SK-N-DZ (cell line): Measurements from ENCODE around the gene WDR81.
"Not testable (repeated sequence)": the region's sequence is repeated elsewhere in the genome, so short reads cannot be mapped to it uniquely, and the experiment has no call there.

Source experiments
- DNase-seq: peaks from one replicate; pipeline ENCODE4 v3.0.0-alpha.2; 2015; ENCODE audit warnings: low spot score

Gene WDR81

DNA sequence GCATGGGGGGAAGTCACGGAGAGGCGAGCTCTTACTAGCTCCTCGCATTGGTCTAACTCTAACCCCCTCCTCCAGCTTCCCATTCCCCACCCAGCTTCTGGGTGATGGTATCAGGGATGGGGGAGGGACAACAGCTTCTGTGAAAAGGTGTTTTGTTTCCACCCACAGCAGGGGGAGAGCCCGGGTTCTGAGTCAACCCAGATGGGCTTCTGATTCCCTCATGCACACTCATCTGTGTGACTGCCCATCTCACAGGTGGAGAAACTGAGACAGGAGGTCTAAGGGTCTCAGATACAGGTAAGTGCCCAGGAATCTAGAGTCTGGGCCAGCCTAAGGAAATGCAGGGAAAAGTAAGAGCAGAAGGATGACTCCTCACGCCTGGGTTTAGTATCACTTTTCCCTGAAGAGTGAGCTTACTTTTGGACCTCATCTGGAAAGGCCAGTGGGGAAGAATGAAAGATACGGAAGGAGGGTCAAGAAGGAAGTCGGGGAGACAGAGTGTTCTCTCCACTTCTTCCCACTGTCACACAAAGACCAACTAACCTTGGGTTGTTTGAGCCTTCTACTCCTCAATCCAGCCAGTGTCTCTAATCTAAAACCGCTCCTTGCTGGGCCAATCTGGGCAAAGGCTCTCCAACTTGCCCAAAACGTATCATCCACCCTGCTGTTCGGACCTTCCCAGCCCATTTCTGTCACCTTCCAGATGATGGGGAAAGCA is 11.2 kb upstream of the WDR81 start:
- DNase-seq, result no peak

DNA sequence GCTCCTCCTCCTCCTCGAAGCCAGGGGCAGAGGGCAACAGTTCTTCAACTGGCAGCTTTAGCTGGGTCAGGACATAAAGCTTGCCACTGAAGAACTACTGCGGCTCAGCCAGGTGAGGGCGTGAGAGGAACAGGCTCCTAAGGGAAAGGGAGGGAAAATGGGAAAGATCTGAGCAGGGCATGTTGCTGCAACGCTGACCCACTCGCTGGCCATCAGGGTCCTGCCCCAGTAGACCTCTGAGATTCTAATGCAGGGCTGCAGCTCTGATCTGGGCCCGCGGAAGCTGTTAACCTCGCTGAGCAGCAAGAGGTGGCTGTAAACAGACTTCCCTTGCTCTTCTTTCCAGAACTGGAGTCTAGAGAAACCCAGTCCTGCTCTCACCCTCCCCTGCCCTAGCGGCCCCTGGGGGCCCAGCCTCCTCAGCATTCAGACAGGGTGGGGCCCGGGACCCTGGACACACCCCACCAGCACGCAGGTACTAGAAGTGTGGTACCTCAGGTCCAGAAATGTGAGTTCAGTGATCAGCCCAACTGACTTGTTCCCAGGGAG is 10.6 kb upstream of the WDR81 start:
- peak; percentile 85 for DNase-seq

DNA sequence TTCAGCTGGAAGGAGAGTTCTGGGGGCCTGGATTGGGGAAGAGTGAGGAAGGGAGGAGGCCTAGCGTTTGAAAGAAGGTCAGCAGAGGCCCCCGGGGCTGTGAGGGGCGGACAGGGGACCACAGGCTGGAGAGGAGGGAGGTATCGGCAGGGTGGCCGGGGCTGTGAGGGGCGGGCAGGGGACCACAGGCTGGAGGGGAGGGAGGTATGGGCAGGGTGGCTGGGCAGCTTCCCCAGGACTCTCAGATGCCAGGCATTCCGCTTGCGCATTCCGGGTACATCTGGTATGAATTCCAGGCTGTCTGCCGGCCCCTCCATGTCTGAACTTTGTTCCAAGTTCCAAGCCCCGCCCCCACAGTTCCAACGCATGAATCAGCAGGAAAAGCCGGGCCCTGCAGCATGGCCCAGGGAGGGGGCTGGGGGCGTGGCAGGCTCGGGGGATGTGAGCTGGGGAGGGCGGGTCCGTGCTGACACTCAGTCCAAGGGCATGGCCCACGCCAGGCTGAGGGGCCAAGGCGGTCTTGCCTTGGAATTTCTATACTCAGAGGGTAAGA is 10.0 kb upstream of the WDR81 start:
- peak; percentile 75 for DNase-seq

DNA sequence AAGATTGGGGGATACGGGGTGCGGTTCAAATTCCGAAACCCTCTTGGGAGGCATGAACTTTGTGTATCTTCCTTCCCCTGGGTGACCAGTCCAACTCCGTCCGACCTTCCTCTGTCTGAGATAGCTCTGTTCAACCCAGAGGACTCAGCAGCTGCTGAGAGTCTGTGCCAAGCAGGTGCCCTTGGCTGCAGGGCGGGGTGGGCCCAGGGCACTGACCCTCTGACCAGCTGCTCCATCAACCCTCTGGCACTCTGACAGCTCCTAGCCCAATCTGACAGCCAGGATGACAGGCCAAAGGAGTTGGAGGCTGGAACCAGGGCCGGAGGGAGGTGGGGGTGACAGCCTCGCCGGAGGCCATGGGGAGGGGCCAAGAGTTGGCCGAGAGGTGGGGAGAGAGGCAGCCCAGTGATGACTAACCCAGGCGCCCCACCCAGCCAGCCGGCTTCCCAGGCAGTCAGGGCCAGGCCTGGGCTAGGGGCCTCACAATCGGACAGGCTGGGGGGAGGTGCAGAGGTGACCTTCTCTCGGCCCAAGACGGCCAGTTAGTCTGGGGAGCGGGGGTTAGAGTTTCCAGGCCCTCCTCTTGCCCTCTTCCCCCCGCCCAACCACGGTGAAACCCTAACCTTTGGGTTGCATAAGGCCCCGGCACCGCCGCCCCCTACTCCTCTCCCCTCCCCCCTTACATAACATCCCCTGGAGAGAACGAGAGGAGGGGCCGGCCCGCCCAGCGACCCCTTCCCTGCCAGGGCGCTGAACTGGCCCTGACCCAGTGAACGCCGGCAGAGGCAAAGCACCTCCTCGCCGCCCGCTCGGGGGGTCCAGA is 9.3 kb upstream of the WDR81 start:
- DNase-seq, result no peak

DNA sequence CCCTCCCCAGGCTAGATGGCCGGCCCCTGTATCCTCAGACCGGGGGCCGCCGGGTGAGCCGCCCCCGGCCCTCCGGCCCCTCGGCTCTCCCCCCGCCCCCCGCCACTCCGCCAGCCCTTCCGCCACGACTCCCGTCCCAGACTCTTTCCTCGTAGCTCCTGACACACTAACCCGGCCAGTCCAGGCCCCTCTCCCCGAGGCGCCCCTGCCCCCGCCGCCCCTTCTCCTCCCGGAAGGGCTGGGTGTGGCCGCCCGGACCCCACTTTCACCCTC is 8.8 kb upstream of the WDR81 start:
- DNase-seq, result no peak

DNA sequence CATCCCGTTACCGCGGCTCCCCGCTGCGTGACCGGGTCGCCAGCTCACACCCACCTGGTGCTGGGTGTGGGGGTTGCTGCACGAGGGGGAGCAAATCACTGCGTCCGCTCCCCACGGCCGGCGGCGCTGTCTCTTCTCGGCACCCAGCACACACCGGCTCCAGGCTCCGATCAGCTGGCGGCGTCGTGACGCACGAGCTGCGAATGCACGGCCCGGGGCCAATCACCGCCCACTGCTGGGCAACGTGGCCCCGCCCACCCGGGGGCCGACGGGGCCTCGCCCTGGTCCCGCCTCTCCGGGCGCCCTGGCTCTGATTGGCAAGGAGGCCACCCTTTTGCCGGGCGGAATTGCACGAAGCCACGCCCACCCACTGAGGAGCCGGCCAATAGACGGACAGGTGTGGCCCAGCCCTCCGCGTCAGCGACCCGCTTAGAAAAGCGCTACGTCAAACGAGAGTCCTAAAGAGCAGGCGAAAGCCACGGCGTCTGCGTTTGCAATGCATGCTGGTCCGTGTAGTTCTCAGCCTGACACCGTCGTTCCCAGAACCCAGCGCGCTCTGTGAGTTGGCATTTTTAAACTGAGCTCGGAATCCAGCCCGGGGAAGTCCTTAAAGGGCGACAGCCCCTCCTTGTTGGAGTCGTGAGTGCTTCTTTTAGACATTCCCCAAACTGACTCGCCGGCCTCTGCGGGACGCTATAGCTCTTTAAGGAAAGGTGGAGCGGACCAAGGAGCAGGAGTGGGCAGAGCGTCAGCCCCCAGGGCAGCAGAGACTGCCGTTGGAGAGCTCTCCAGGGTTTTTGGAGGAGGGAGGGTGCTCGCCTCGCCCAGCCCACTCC is 8.2 kb upstream of the WDR81 start:
- DNase-seq, result peak; percentile 100

DNA sequence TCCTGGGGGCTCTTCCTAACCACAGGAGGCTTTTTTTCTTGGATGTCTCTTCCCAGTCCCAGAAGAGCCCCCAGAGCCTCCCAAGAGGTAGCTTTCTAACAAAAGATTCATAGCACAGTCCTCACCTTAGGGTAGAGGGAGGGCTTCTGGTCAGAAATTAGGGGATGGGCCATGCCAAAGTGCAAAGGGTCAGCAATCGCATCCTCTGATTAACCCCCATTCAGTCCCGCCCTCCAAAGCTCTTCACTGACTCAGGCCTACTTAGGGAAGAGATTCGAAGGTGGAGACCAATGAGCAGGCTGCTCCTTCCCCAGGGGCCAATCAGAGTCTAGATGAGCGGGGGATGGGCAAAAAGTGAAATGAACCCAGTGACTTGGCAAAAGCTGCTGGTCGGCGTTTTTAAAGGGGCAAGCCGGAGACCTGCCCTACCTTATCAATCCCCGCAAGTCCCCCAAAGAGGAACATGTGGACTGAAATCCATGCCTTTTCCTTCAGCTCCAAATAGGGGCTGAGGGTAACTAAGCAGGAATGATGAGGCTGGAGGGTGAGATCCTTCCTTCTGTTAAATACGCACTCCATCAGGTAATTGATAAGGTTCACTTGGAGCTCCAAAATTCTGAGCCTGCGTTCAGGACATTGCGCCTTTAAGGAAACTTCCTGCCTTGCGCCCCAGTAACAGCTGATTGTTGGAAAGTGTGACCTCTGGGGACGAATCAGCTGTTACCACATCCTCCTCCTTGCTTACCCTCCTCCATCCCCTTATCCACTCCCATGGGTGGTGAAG is 7.4 kb upstream of the WDR81 start:
- peak; percentile 99 for DNase-seq

DNA sequence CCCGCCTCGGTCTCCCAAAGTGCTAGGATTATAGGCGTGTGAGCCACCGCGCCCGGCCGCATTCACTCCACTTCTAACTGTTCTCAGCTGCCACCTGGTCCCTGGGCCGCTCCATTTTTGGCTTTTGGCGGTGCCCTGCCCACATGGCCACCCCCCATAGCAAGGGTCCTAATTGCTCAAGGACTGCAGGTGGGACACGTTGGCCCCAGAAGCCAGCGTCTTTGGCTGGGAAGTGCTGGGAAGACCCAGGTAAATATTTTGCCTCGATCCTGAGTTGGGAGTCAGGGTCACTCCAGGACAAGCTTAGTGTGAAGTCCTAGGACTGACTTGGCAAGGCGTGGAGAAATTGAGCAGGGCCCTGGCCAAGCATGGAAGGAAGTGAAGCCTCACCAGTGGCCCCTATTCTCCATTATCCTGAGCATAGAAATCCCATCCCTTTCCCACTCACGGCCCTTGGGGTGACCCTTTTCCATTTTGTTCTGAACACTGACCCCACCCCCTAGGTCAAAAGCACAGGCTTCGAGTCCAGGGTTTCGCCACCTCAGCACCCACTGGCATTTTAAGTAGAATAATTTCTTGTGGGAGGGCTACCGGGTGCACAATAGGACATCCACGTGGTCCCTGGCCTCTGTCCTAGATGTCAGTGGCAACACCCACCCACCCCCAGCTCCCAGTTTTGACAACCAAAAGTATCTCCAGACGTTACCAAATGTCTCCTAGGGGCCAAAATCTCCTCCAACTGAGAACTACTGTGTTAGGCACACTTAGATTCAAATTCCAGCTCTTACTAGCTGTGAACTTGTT is 5.9 kb upstream of the WDR81 start:
- DNase-seq, result no peak

DNA sequence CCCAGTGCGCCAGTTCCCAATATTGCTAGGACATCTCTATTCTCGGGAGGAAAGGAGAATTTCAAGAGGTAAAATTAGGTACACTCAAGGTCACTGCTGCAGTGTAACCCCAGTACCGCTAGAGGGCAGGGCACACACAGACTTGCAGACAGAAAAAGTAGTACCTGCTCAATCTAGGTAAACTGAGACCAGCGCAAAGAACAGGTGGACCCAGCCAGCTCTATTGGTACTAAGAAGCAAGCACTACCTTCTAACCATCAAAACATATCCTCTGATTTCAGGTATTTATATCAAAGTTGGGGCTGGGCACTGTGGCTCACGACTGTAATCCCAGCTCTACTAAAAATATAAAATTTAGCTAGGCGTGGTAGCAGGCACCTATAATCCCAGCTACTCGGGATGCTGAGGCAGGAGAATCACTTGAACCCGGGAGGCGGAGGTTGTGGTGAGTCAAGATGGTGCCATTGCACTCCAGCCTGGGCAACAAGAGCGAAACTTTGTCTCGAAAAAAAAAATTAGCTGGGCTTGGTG is 3.6 kb upstream of the WDR81 start:
- DNase-seq, result peak; percentile 72

DNA sequence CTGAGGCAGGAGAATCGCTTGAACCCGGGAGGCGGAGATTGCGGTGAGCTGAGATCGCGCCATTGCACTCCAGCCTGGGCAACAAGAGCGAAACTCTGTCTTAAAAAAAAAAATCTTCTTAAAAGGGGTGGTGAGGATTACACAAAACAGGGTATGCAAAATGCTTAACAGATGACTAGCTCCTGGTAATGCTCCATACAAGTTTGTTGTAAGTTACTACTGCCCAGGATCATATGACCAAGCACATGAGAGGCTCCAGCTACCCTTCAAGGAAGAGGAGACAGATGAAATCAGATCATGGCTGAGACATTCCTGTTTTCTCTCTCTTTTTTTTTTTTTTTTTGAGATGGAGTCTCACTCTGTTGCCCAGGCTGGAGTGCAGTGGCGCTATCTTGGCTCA is 2.5 kb upstream of the WDR81 start:
- DNase-seq, result not testable (repeated sequence)

DNA sequence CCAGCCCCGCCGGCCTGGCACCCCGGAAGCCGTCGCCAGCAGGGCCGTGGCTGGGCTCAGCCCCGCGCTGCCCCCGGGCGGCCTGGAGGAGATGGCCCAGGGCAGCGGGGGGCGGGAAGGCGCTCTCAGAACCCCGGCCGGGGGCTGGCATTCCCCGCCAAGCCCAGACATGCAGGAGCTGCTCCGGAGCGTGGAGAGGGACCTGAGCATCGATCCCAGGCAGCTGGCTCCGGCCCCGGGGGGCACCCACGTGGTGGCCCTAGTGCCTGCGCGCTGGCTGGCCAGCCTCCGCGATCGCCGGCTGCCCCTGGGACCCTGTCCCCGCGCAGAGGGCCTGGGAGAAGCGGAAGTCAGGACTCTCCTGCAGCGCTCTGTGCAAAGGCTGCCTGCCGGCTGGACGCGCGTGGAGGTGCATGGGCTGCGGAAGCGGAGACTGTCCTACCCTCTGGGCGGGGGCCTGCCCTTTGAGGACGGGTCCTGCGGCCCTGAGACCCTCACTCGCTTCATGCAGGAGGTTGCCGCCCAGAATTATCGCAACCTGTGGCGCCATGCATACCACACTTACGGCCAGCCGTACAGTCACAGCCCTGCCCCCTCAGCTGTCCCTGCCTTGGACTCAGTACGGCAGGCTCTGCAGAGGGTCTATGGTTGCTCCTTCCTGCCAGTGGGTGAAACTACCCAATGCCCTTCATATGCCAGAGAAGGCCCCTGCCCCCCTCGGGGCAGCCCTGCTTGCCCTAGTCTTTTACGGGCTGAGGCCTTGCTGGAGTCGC is 551 bp downstream of the WDR81 start:
- DNase-seq, result no peak

DNA sequence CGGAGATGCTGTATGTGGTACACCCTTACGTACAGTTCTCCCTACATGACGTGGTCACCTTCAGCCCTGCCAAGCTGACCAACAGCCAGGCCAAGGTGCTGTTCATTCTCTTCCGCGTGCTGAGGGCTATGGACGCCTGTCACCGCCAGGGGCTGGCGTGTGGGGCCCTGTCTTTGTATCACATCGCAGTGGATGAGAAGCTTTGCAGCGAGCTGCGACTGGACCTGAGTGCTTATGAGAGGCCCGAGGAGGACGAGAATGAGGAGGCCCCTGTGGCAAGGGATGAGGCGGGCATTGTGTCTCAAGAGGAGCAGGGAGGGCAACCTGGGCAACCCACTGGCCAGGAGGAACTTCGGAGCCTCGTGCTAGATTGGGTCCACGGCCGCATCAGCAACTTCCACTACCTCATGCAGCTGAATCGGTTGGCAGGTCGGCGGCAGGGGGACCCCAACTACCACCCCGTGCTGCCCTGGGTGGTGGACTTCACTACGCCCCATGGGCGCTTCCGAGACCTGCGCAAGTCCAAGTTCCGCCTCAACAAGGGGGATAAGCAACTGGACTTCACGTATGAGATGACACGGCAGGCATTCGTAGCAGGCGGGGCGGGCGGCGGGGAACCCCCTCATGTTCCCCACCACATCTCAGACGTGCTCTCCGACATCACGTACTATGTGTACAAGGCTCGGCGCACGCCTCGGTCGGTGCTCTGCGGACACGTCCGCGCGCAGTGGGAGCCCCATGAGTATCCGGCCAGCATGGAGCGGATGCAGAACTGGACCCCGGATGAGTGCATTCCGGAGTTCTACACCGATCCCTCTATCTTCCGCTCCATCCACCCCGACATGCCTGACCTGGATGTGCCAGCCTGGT is 1.4 kb downstream of the WDR81 start:
- no peak for DNase-seq

DNA sequence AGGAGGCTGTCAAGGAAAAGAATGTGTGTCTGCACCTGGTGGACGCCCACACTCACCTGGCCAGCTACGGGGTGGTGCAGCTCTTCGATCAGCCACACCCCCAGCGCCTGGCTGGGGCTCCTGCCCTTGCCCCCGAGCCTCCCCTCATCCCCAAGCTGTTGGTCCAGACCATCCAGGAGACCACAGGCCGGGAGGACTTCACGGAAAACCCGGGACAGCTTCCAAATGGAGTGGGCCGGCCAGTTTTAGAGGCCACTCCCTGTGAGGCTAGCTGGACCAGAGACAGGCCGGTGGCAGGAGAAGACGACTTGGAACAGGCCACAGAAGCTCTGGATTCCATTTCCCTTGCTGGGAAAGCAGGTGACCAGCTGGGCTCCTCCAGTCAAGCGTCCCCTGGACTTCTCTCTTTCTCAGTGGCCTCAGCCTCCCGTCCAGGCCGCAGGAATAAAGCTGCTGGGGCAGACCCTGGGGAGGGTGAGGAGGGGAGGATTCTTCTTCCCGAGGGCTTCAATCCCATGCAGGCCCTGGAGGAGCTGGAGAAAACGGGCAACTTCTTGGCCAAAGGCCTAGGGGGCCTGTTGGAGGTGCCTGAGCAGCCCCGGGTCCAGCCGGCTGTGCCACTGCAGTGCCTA is 2.2 kb downstream of the WDR81 start:
- DNase-seq, result no peak

DNA sequence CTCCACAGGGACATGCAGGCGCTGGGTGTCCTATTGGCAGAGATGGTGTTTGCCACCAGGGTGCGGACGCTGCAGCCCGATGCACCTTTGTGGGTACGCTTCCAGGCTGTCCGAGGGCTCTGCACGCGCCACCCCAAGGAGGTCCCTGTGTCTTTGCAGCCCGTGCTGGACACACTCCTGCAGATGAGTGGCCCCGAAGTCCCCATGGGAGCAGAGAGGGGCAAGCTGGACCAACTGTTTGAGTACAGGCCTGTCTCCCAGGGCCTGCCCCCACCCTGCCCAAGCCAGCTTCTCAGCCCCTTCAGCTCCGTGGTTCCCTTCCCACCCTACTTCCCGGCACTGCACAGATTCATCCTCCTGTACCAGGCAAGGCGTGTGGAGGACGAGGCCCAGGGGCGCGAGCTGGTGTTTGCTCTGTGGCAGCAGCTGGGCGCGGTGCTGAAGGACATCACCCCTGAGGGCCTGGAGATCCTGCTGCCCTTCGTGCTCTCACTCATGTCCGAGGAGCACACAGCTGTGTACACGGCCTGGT is 2.8 kb downstream of the WDR81 start:
- no peak for DNase-seq

DNA sequence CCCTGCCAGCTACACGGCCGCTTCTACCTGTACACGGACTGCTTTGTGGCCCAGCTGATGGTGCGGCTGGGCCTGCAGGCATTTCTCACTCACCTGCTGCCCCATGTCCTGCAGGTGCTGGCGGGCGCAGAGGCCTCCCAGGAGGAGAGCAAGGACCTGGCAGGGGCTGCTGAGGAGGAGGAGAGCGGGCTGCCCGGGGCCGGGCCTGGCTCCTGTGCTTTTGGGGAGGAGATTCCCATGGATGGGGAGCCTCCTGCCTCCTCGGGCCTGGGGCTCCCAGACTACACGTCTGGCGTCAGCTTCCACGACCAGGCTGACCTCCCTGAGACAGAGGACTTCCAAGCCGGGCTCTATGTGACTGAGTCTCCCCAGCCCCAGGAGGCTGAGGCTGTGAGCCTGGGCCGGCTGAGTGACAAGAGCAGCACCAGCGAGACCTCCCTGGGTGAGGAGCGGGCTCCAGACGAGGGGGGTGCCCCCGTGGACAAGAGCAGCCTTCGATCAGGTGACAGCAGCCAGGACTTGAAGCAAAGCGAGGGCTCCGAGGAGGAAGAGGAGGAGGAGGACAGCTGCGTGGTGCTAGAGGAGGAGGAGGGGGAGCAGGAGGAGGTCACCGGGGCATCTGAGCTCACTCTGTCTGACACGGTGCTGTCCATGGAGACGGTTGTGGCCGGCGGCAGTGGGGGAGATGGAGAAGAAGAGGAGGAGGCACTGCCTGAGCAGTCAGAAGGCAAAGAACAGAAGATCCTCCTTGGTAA is 3.5 kb downstream of the WDR81 start:
- DNase-seq, result no peak

DNA sequence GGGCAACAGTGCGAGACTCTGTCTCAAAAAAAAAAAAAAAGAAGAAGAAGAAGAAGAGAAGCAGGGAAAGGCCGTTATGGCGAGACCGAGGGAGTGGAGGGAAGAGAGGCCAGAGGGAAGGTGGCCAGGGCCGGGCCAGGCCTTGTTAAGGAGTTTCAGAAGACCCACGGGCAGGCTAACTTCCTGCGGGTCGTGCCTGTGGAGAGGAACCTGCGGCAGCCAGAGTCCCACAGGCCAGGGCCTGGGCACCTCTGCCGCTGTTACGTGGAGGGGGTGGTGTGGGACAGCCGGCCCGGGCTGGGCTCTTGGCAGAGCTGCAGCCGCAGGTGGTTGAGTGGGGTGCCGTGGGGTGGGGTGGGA is 5.4 kb downstream of the WDR81 start:
- no peak for DNase-seq
